Suprapubic skin (tissue), 4 donors: ENCODE measurements around the gene TIMP2.
"Not testable (repeated sequence)": the region's sequence is repeated elsewhere in the genome, so short reads cannot be mapped to it uniquely, and the experiment has no call there.

Source experiments
- EP300 ChIP-seq: sonication (generic); formaldehyde crosslinking; IDR thresholded peaks from one replicate; pipeline ENCODE4 v1.6.1; 2017; ENCODE audit warnings: antibody characterized with exemption
- POLR2A ChIP-seq, 2 donors: fragments of 450-650 bp; IDR thresholded peaks; one replicate each; pipeline ENCODE4 v1.6.1; 2017; ENCODE audit warnings: antibody characterized with exemption in 2 of 2, mild to moderate bottlenecking in 2 of 2, moderate library complexity in 2 of 2
- POLR2AphosphoS5 ChIP-seq, 3 donors: sonication (generic); formaldehyde crosslinking; IDR thresholded peaks; one replicate each; pipeline ENCODE4 v1.6.1; 2017; ENCODE audit warnings: antibody characterized with exemption in 3 of 3
- TF ChIP-seq, protein P1 (sequence below), 2 donors: fragments of 200-600 bp in 1 of 2; fragments of 450-650 bp in 1 of 2; sonication (generic) in 1 of 2; IDR thresholded peaks; one replicate each; pipeline ENCODE4 v1.5.1; 2016 to 2019; ENCODE audit warnings: antibody characterized with exemption in 2 of 2, mild to moderate bottlenecking in 1 of 2, moderate library complexity in 1 of 2

DNA sequence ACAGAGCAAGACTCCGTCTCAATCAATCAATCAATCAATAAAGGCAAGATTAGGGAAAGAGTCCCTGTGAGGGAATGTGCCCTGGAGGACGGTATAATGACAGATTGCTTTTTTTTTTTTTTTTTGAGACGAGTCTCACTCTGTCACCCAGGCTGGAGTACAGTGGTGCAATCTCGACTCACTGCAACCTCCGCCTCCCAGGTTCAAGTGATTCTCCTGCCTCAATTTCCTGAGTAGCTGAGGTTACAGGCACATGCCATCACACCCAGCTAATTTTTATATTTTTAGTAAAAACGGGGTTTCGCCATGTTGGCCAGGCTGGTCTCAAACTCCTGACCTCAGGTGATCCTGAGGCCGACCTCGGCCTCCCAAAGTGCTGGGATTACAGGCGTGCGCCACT lies 35.1 kb downstream of the TIMP2 start:
- TF ChIP-seq, protein P1, sequence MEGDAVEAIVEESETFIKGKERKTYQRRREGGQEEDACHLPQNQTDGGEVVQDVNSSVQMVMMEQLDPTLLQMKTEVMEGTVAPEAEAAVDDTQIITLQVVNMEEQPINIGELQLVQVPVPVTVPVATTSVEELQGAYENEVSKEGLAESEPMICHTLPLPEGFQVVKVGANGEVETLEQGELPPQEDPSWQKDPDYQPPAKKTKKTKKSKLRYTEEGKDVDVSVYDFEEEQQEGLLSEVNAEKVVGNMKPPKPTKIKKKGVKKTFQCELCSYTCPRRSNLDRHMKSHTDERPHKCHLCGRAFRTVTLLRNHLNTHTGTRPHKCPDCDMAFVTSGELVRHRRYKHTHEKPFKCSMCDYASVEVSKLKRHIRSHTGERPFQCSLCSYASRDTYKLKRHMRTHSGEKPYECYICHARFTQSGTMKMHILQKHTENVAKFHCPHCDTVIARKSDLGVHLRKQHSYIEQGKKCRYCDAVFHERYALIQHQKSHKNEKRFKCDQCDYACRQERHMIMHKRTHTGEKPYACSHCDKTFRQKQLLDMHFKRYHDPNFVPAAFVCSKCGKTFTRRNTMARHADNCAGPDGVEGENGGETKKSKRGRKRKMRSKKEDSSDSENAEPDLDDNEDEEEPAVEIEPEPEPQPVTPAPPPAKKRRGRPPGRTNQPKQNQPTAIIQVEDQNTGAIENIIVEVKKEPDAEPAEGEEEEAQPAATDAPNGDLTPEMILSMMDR (IDR thresholded peaks at IDR 0.05): not testable (repeated sequence)
- TF ChIP-seq POLR2AphosphoS5 (IDR thresholded peaks at IDR 0.05); POLR2A (IDR thresholded peaks at IDR 0.05); EP300: not testable (repeated sequence)
